ENCODE data around the gene PPP1CA. TPM values are rescaled to one million over a fixed set of nuclear protein-coding genes. Genes with fewer than 3 reads are reported as not detected.

PPP1CA gene
- total RNA-seq, 3 donors from 2014 or later, result 130 to 239 (median 209) TPM

DNA sequence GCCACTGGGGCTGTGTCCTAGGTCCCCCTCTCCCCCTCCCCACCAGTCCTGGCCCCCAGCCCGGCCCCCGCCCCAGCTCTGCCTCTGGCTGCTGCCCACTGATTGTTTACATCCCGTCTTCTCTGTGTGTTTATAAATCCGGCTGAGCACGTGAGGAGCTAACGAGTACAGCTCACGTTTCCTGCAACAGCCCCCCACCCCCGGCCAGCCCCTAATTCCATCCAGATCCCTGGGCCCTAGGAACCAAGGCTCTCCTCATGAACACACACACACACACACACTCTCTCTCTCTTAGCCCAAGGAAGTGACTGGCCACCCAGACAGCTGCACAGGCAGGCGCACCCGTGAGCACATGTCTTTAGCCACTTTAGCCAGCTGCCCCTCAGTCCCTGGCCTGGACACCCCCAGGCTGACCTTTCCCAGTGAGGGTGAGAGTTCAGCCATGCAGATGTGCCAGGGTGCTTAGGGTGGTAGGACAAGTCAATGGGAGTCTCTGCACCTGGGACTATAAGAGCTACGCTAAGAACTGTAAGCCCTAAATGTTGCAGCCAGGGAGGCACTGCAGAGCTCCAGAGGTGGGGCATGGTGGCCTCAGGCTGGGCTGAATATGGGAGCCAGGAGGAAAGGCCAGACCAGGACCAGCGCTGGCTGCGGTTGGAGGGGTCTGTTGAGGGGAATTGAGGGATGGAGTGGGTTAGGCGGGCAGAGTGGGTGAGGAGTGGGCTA, 31.1 kb downstream of the PPP1CA start:
- no peak overlapping the region for H3K4me3 ChIP-seq
- TF ChIP-seq, protein P1, sequence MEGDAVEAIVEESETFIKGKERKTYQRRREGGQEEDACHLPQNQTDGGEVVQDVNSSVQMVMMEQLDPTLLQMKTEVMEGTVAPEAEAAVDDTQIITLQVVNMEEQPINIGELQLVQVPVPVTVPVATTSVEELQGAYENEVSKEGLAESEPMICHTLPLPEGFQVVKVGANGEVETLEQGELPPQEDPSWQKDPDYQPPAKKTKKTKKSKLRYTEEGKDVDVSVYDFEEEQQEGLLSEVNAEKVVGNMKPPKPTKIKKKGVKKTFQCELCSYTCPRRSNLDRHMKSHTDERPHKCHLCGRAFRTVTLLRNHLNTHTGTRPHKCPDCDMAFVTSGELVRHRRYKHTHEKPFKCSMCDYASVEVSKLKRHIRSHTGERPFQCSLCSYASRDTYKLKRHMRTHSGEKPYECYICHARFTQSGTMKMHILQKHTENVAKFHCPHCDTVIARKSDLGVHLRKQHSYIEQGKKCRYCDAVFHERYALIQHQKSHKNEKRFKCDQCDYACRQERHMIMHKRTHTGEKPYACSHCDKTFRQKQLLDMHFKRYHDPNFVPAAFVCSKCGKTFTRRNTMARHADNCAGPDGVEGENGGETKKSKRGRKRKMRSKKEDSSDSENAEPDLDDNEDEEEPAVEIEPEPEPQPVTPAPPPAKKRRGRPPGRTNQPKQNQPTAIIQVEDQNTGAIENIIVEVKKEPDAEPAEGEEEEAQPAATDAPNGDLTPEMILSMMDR (IDR thresholded peaks at IDR 0.05), result no peak
- no peaks in the 10 kb centered on the region for H3K9me3 ChIP-seq
- intact Hi-C loops (cut with DNase I, micrococcal nuclease), result no loop called here
- DNase-seq, result no peak
- no peaks in the 10 kb centered on the region for H3K36me3 ChIP-seq (ENCODE audit: low read depth)
- peaks cover 36% of the 10 kb centered on the region for H3K4me1 ChIP-seq (ENCODE audit: low read depth)
- no peak for ATAC-seq

GRCh38 chr11:67369801-67370284, 31.8 kb downstream of the PPP1CA start:
- Histone ChIP-seq H3K9me3 (no peaks in the 10 kb centered on the region), H3K36me3 (ENCODE audit: low read depth) (no peaks in the 10 kb centered on the region), H3K4me1 (ENCODE audit: low read depth) (peaks cover 36% of the 10 kb centered on the region), H3K4me3 (no peak overlapping the region)
- TF ChIP-seq, protein P1 (IDR thresholded peaks at IDR 0.05), result no peak
- DNase-seq (no peak), ATAC-seq (no peak)
- intact Hi-C loops (cut with DNase I, micrococcal nuclease), result no loop called here

GRCh38 chr11:67369275-67369674, 32.4 kb downstream of the PPP1CA start:
- H3K4me1 ChIP-seq (ENCODE audit: low read depth), result peaks cover 30% of the 10 kb centered on the region
- intact Hi-C loops (cut with DNase I, micrococcal nuclease), result no loop called here

DNA sequence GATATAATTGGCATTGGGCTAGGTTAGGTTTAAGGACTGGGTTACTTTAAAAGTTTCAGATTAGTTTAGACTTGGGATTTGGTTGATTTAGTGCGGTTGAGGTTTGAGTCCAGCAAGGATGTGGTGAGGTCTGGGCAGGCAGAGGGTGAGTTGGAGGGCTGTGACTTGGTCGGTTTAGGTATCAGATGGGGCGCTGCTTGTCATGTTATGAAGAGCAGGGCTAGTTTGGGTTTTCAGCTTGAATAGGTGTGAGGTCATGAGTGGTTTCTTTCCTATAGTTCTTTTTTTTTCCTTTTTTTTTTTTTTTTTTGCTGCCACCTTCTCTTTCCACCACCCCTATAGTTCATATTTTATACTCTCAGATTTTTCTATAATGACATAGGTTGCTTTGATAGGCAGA, 33.0 kb downstream of the PPP1CA start:
- ATAC-seq, result no peak
- intact Hi-C loops (cut with DNase I, micrococcal nuclease), result no loop called here
- Histone ChIP-seq H3K4me1 (ENCODE audit: low read depth) (peaks cover 24% of the 10 kb centered on the region), H3K36me3 (ENCODE audit: low read depth) (no peaks in the 10 kb centered on the region), H3K9me3 (no peaks in the 10 kb centered on the region), H3K4me3 (no peak overlapping the region)
- TF ChIP-seq, protein P1 (IDR thresholded peaks at IDR 0.05), result no peak
- DNase-seq, result no peak

More at GRCh38 chr11:67369275-67369674, 32.4 kb downstream of the PPP1CA start:
- TF ChIP-seq, protein P1 (IDR thresholded peaks at IDR 0.05), result no peak
- ATAC-seq, result no peak
- Histone ChIP-seq H3K36me3 (ENCODE audit: low read depth) (no peaks in the 10 kb centered on the region), H3K9me3 (no peaks in the 10 kb centered on the region), H3K4me3 (no peak overlapping the region)
- no peak for DNase-seq

- no peaks in the 10 kb centered on the region for H3K36me3 ChIP-seq (ENCODE audit: low read depth)
- H3K9me3 ChIP-seq, result no peaks in the 10 kb centered on the region
- ATAC-seq (no peak), DNase-seq (no peak)
- TF ChIP-seq, protein P1 (IDR thresholded peaks at IDR 0.05), result no peak
- no peak overlapping the region for H3K4me3 ChIP-seq
- H3K4me1 ChIP-seq (ENCODE audit: low read depth), result peaks cover 22% of the 10 kb centered on the region
- intact Hi-C loops (cut with DNase I, micrococcal nuclease), result no loop called here
These were observed 33.9 kb downstream of the PPP1CA start for GRCh38 chr11:67367761-67368227.
